ENCODE results near the gene CRYBG1.

CRYBG1 gene

GRCh38 chr6:106560996-106561685 is 200.6 kb downstream of the CRYBG1 start:
- no peak for TF ChIP-seq POLR2A (IDR thresholded peaks at IDR 0.05; ENCODE audit: extremely low read depth, insufficient read length)
- TF ChIP-seq, protein P1, sequence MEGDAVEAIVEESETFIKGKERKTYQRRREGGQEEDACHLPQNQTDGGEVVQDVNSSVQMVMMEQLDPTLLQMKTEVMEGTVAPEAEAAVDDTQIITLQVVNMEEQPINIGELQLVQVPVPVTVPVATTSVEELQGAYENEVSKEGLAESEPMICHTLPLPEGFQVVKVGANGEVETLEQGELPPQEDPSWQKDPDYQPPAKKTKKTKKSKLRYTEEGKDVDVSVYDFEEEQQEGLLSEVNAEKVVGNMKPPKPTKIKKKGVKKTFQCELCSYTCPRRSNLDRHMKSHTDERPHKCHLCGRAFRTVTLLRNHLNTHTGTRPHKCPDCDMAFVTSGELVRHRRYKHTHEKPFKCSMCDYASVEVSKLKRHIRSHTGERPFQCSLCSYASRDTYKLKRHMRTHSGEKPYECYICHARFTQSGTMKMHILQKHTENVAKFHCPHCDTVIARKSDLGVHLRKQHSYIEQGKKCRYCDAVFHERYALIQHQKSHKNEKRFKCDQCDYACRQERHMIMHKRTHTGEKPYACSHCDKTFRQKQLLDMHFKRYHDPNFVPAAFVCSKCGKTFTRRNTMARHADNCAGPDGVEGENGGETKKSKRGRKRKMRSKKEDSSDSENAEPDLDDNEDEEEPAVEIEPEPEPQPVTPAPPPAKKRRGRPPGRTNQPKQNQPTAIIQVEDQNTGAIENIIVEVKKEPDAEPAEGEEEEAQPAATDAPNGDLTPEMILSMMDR (IDR thresholded peaks at IDR 0.05; ENCODE audit: low read depth, low read length): no peak
- no peak for TF ChIP-seq MYC (IDR thresholded peaks at IDR 0.05; ENCODE audit: low read depth, low read length)
- DNase-seq (ENCODE audit: low read depth): peak; percentile 73
- H3K4me3 ChIP-seq (ENCODE audit: low read depth, low read length): no peak overlapping the region

- peak; percentile 52 for DNase-seq (ENCODE audit: low read depth)
- H3K4me3 ChIP-seq (ENCODE audit: low read depth, low read length): no peak overlapping the region
- TF ChIP-seq, protein P1 (IDR thresholded peaks at IDR 0.05; ENCODE audit: low read depth, low read length): no peak
- TF ChIP-seq MAX (IDR thresholded peaks at IDR 0.05; ENCODE audit: low read depth, low read length) (no peak), POLR2A (IDR thresholded peaks at IDR 0.05; ENCODE audit: extremely low read depth, insufficient read length) (no peak), MYC (IDR thresholded peaks at IDR 0.05; ENCODE audit: low read depth, low read length) (no peak)
Measured at GRCh38 chr6:106561686-106562405, 201.3 kb downstream of the CRYBG1 start.

DNA sequence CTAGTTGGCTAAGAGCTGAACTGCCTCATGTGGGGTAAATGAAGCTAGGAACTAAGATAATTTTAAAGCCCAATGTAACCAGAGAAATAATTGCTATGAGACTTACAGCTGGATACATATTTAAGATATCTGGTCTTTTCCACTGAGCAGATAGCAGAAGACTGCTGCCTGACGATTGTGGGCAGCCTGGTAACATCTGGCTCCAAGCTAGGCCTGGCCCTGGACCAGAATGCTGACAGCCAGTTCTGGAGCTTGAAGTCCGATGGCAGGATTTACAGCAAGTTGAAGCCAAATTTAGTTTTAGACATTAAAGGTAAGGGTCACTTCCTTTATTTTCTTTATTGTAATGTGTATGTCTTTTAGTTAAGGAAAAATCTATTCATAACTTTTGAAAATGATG is 203.1 kb downstream of the CRYBG1 start:
- DNase-seq (ENCODE audit: low read depth): no peak
- H3K4me3 ChIP-seq (ENCODE audit: low read depth, low read length): no peak overlapping the region
- TF ChIP-seq MAX (IDR thresholded peaks at IDR 0.05; ENCODE audit: low read depth, low read length): no peak
- TF ChIP-seq, protein P1 (IDR thresholded peaks at IDR 0.05; ENCODE audit: low read depth, low read length): no peak
- no peak for TF ChIP-seq POLR2A (IDR thresholded peaks at IDR 0.05; ENCODE audit: extremely low read depth, insufficient read length)
- no peak for TF ChIP-seq MYC (IDR thresholded peaks at IDR 0.05; ENCODE audit: low read depth, low read length)

DNA sequence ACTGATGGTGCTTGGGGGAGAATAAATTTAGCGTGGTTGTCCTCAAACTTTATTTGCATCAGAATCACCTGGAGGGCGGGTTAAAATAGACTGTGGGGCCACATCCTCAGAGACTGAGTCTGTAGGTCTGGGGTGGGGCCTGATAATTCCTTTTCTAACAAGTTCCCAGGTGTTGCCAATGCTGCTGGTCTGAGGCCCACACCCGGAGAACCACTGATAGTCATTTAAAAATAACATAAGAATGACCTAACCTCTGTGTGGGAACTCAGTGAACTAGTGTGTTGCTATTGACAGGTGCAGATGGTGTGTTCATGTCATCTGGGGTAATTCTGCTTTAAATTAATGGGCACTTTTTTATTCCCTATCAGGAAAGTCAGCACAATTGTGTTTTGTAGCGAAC is 204.0 kb downstream of the CRYBG1 start:
- no peak overlapping the region for H3K4me3 ChIP-seq (ENCODE audit: low read depth, low read length)
- no peak for DNase-seq (ENCODE audit: low read depth)
- TF ChIP-seq POLR2A (IDR thresholded peaks at IDR 0.05; ENCODE audit: extremely low read depth, insufficient read length) (no peak), MAX (IDR thresholded peaks at IDR 0.05; ENCODE audit: low read depth, low read length) (no peak), MYC (IDR thresholded peaks at IDR 0.05; ENCODE audit: low read depth, low read length) (no peak)
- TF ChIP-seq, protein P1 (IDR thresholded peaks at IDR 0.05; ENCODE audit: low read depth, low read length): no peak

DNA sequence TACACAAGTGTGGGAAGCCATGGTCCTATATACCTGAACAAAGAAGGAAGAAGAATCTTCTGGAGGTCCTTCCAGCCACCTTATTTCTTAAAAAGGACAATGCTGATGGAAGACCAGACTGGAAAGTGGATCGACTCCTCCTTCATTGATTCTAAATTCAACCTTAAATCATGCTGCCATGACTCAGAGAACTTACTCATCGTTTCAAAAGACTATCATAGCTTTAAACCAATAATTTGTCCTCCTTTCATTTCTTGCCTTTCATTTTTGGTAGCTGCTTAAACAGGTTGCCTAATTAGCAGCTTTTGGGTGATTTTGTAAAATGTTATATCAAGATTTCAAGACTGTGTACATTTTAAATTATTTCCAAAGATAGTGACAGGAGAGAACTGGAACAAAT is 208.0 kb downstream of the CRYBG1 start:
- no peak for TF ChIP-seq MYC (IDR thresholded peaks at IDR 0.05; ENCODE audit: low read depth, low read length)
- TF ChIP-seq POLR2A (IDR thresholded peaks at IDR 0.05; ENCODE audit: extremely low read depth, insufficient read length): no peak
- no peak for TF ChIP-seq MAX (IDR thresholded peaks at IDR 0.05; ENCODE audit: low read depth, low read length)
- TF ChIP-seq, protein P1 (IDR thresholded peaks at IDR 0.05; ENCODE audit: low read depth, low read length): no peak
- no peak for DNase-seq (ENCODE audit: low read depth)
- H3K4me3 ChIP-seq (ENCODE audit: low read depth, low read length): no peak overlapping the region
